A673 (cell line): ENCODE measurements around the gene C14orf132. TPM values are rescaled to one million over a fixed set of nuclear protein-coding genes. Genes with fewer than 3 reads are reported as not detected.

Experiments used
- BruUV-seq: library from RNA; stranded (reverse); fragments of 400-500 nt; replicated peaks from 2 replicates; lab custom pipeline; 2021; lab: Mats Ljungman, UMichigan
- CTCF ChIA-PET: fragments of 300-600 bp; sonication (Branson Sonifier 250); formaldehyde crosslinking; loops from one replicate; lab custom pipeline; 2022; ENCODE audit warnings: antibody characterized with exemption; lab: Charles Lee
- POLR2A ChIA-PET: fragments of 300-600 bp; sonication (Branson Sonifier 250); formaldehyde crosslinking; loops from one replicate; lab custom pipeline; 2022; ENCODE audit warnings: antibody characterized with exemption; ENCODE audit not compliant: low non-redundant PET; lab: Charles Lee
- DNase-seq: peaks from one replicate; pipeline ENCODE4 v3.0.0-alpha.2; 2015; ENCODE audit warnings: low spot score
- H3K27ac ChIP-seq: fragments of 200-600 bp; sonication (generic); 2 replicates; pipeline ENCODE4 v1.5.1; 2016; ENCODE audit warnings: mixed run types, low read depth, mild to moderate bottlenecking, mixed read lengths, antibody characterized with exemption, low read length; ENCODE audit not compliant: poor library complexity, severe bottlenecking
- H3K27me3 ChIP-seq: fragments of 200-600 bp; sonication (generic); replicated peaks from 2 replicates; pipeline ENCODE4 v1.6.1; 2017; ENCODE audit warnings: mixed run types, low read depth, mild to moderate bottlenecking, mixed read lengths, antibody characterized with exemption, low read length; ENCODE audit not compliant: insufficient read depth, poor library complexity
- H3K36me3 ChIP-seq: fragments of 200-600 bp; sonication (generic); 2 replicates; pipeline ENCODE4 v1.6.1; 2016; ENCODE audit warnings: mixed run types, mild to moderate bottlenecking, mixed read lengths, antibody characterized with exemption, low read length; ENCODE audit not compliant: insufficient read depth, poor library complexity, severe bottlenecking
- H3K4me1 ChIP-seq: fragments of 200-600 bp; sonication (generic); 2 replicates; pipeline ENCODE4 v1.6.1; 2017; ENCODE audit warnings: mixed run types, mild to moderate bottlenecking, mixed read lengths, antibody characterized with exemption, low read length; ENCODE audit not compliant: insufficient read depth, poor library complexity, severe bottlenecking
- H3K4me3 ChIP-seq: fragments of 200-600 bp; sonication (generic); 2 replicates; pipeline ENCODE4 v1.5.1; 2016; ENCODE audit warnings: low read depth, mixed run types, mild to moderate bottlenecking, mixed read lengths, low read length; ENCODE audit not compliant: poor library complexity, severe bottlenecking
- H3K9me3 ChIP-seq: fragments of 200-600 bp; sonication (generic); 2 replicates; pipeline ENCODE4 v1.6.1; 2016; ENCODE audit warnings: mixed run types, low read depth, mild to moderate bottlenecking, mixed read lengths, antibody characterized with exemption, low read length; ENCODE audit not compliant: poor library complexity, severe bottlenecking
- CTCF ChIP-seq: fragments of 300-800, 200-600 bp; sonication (generic); conservative IDR thresholded peaks from 2 replicates; pipeline ENCODE4 v1.5.1; 2017; ENCODE audit warnings: low read depth, mild to moderate bottlenecking, antibody characterized with exemption, low read length, moderate library complexity, mixed read lengths
- EZH2 ChIP-seq: fragments of 200-600 bp; sonication (generic); IDR thresholded peaks from 2 replicates; pipeline ENCODE4 v1.6.1; 2017; ENCODE audit warnings: borderline replicate concordance, low read depth, mild to moderate bottlenecking, mixed read lengths, antibody characterized with exemption, low read length; ENCODE audit not compliant: poor library complexity, severe bottlenecking
- intact Hi-C: fragments of 100-400 bp; cut with micrococcal nuclease; formaldehyde crosslinking; loops from one replicate; pipeline ENCODE4 v1.10.0; 2022; ENCODE audit not compliant: unreplicated experiment
- total RNA-seq: library from RNA; stranded (reverse); gene quantifications from 2 replicates; pipeline ENCODE4 v1.2.3, GENCODE V29; 2021

Gene C14orf132
- total RNA-seq, 1 experiment from 2014 or later: 8.3 TPM

GRCh38 chr14:96097752-96098151 lies 58.6 kb downstream of the C14orf132 start:
- Histone ChIP-seq H3K4me3 (no peak overlapping the region), H3K36me3 (no peaks in the 10 kb centered on the region), H3K4me1 (peaks cover 11% of the 10 kb centered on the region), H3K27me3 (no peaks in the 10 kb centered on the region), H3K9me3 (no peaks in the 10 kb centered on the region), H3K27ac (no peak overlapping the region)
- no TSS peak for BruUV-seq
- DNase-seq: no peak
- TF ChIP-seq EZH2 (no peak), CTCF (no peak)
- CTCF ChIA-PET: interaction anchor here (2.9 kb wide), 1 partner anchor 100 kb away, joined by 33 read pairs; no protein-coding TSS in a partner anchor
- intact Hi-C loops: loop anchor here (1.0 to 5.0 kb wide), 2 partner anchors 95 to 535 kb away; no protein-coding TSS in a partner anchor
- POLR2A ChIA-PET: no interaction called here

GRCh38 chr14:96098309-96098998 lies 59.3 kb downstream of the C14orf132 start:
- Histone ChIP-seq H3K4me1 (peaks cover 11% of the 10 kb centered on the region), H3K9me3 (no peaks in the 10 kb centered on the region), H3K4me3 (no peak overlapping the region), H3K27me3 (no peaks in the 10 kb centered on the region), H3K36me3 (no peaks in the 10 kb centered on the region), H3K27ac (no peak overlapping the region)
- ChIA-PET POLR2A (no interaction called here), CTCF (interaction anchor here (0.5 to 2.9 kb wide), 9 partner anchors 8 to 399 kb away, joined by 3 to 33 read pairs (median 3); no protein-coding TSS in a partner anchor)
- peak; percentile 74 for DNase-seq
- no peak for TF ChIP-seq EZH2
- peak; percentile 80 for TF ChIP-seq CTCF
- no TSS peak for BruUV-seq
- intact Hi-C loops: loop anchor here (1.0 to 5.0 kb wide), 2 partner anchors 96 to 536 kb away; no protein-coding TSS in a partner anchor

GRCh38 chr14:96098999-96099335 lies 59.8 kb downstream of the C14orf132 start:
- no TSS peak for BruUV-seq
- Histone ChIP-seq H3K36me3 (no peaks in the 10 kb centered on the region), H3K27me3 (no peaks in the 10 kb centered on the region), H3K27ac (no peak overlapping the region), H3K4me3 (no peak overlapping the region), H3K4me1 (peaks cover 11% of the 10 kb centered on the region), H3K9me3 (no peaks in the 10 kb centered on the region)
- ChIA-PET POLR2A (no interaction called here), CTCF (interaction anchor here (0.7 to 2.9 kb wide), 7 partner anchors 41 to 399 kb away, joined by 3 to 33 read pairs (median 3); no protein-coding TSS in a partner anchor)
- no peak for DNase-seq
- no peak; the same call in none of the 2 replicates for TF ChIP-seq CTCF
- TF ChIP-seq EZH2: no peak
- intact Hi-C loops: loop anchor here (1.0 to 5.0 kb wide), 2 partner anchors 97 to 537 kb away; no protein-coding TSS in a partner anchor
